Muscle of arm (tissue), 14 donors: ENCODE results near the gene ZNF256. TPM values are rescaled to one million over a fixed set of nuclear protein-coding genes. Genes with fewer than 3 reads are reported as not detected.
A peak's percentile ranks its signal among the peaks of the same experiment; 100 is the strongest.

Experiments used
- DNase-seq: peaks from one replicate; pipeline ENCODE4 v3.0.0-alpha.2; 2013
- long read RNA-seq, 11 donors: transcript quantifications; one replicate each; lab custom pipeline, GENCODE V29; 2026
- polyA plus RNA-seq, 12 donors: library from polyadenylated mRNA; unstranded; fragments of 120-200 nt; gene quantifications; one replicate each; pipeline ENCODE4 v1.2.1, GENCODE V29; 2013; ENCODE audit not compliant: insufficient read length in 12 of 12

Gene ZNF256
- polyA plus RNA-seq, result 1 to 10 TPM in 10 of 12 donors, not detected in 2; 5.0 to 9.3 (median 6.8) TPM
- long read RNA-seq, donor 1, partial matches to known transcripts, result 0 of 1 reads
- long read RNA-seq, donor 1, other reads (novel, unspliced or antisense), result 0 of 1 reads
- long read RNA-seq, donor 2, partial matches to known transcripts, result 0 of 3 reads
- long read RNA-seq, donor 2, other reads (novel, unspliced or antisense), result 0 of 3 reads
- long read RNA-seq, donor 3, partial matches to known transcripts, result 0 of 2 reads
- long read RNA-seq, donor 3, other reads (novel, unspliced or antisense), result 0 of 2 reads
- long read RNA-seq, donor 4, partial matches to known transcripts, result 0 of 2 reads
- long read RNA-seq, donor 4, other reads (novel, unspliced or antisense), result 0 of 2 reads
- long read RNA-seq, donor 5, partial matches to known transcripts, result 0 of 4 reads
- long read RNA-seq, donor 5, other reads (novel, unspliced or antisense), result 0 of 4 reads
- long read RNA-seq, donor 6, partial matches to known transcripts, result 0 of 1 reads
- long read RNA-seq, donor 6, other reads (novel, unspliced or antisense), result 0 of 1 reads
- long read RNA-seq, donor 7, partial matches to known transcripts, result 0 of 2 reads
- long read RNA-seq, donor 7, other reads (novel, unspliced or antisense), result 0 of 2 reads
- long read RNA-seq, donor 8, partial matches to known transcripts, result 0 of 2 reads
- long read RNA-seq, donor 8, other reads (novel, unspliced or antisense), result 0 of 2 reads
- long read RNA-seq, donor 9, partial matches to known transcripts, result 0 of 2 reads
- long read RNA-seq, donor 9, other reads (novel, unspliced or antisense), result 0 of 2 reads
- long read RNA-seq, donor 10, partial matches to known transcripts, result 0 of 4 reads
- long read RNA-seq, donor 10, other reads (novel, unspliced or antisense), result 0 of 4 reads
- long read RNA-seq, donor 11, partial matches to known transcripts, result 0 of 2 reads
- long read RNA-seq, donor 11, other reads (novel, unspliced or antisense), result 0 of 2 reads

DNA sequence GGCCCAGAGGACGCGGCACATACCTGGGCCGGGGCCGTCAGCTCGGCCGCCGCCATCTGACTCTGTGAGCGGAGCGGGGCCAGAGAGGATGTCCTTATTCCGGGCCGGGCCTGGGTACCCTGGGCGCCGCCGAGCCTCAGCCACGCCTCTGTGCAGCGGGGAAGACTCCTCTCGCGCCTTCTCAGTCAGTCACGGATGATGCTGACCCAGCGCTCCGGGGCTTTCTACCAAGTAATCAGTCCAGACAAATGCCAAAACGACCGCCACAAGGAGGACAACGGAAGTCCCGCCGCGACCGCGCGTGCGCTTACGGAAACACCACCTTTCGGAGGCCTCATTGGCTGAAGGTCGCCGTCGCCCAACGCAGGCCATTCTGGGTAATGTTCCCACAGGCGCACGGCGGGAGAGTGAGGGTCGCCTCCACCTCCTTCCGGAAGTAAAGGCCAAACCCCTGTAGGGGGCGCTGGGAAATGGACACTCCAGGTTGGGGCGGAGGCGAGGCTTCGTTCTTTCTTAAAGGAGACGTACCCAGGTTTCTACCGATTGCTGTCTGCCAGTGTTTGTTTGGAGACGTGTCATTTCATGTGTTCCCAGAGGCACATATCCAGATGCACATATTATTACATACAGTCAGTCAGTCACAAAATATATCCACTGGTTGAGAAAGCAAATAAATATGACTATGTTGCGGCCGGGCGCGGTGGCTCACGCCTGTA, at the start of gene ZNF256:
TSS of gene ZNF256 (minus strand) at position 288 of the 716 bp plus-strand sequence. CDS start at position 56, 232 bp downstream.
- DNase-seq, result peak; percentile 97

DNA sequence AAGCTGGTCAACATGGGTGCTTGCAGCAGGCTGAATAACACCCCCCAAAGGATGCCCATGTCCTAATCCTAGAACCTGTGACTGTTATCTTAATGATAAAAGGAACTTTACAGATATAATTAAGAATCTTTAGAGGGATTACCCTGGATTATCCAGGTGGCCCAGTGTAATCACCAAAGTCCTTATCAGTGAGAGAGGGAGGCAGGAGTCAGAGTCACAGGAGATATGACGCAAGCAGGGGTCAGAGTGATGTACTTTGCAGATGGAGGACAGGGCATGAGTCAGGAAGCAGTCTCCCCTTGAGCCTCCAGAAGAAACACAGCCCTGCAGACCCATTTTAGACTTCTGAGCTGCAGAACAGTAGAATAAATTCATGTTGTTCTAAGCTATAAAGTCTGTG, 45.3 kb upstream of the ZNF256 start:
- DNase-seq, result no peak

DNA sequence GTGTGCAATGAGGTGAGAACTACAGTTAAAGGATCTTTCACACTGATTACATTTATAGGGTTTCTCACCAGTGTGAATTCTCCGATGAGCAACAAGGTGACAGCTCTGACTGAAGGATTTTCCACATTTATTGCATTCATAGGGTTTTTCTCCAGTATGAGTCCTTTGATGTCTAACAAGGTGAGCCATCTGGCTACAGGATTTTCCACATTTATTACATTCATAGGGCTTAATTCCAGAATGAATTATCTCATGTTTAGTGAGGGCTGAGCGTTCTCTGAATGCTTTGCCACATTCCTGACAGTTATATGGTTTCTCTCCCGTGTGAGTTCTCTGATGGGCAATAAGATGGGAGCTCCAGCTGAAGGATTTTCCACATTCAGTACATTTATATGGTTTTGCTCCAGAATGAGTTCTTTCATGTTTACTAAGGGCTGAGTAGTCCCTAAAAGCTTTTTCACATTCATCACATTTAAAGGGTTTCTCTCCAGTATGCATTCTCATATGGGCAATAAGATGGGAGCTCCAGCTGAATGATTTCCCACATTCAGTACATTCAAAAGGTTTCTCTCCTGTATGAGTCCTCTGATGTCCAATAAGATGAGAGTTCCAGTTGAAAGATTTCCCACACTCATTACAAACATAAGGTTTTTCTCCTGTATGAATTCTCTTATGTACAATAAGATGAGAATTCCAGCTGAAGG, 31.2 kb upstream of the ZNF256 start:
- no peak for DNase-seq

DNA sequence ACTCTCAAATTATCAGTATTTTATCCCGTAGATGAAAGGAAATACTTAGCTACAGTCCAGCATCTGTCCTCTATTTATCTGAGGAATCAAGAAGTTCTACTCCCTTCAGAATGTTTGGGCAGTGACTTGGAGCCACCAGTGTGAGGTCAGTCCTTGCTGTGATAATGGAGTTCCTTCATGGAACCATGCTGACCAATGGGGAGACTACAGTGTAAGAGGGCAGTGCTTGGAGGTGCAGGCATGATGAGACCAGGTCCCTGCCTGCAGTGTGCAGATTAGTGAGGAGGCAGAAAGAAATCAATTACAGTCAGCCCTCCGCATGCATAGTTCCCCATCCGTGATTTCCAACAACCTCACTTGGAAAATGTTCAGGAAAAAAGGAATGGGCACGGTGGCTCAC, 26.9 kb upstream of the ZNF256 start, which contains the start of gene C19orf18:
TSS of gene C19orf18 (minus strand) at position 101 of the 400 bp plus-strand sequence. CDS start 102 bp downstream, outside the sequence.
- no peak for DNase-seq

DNA sequence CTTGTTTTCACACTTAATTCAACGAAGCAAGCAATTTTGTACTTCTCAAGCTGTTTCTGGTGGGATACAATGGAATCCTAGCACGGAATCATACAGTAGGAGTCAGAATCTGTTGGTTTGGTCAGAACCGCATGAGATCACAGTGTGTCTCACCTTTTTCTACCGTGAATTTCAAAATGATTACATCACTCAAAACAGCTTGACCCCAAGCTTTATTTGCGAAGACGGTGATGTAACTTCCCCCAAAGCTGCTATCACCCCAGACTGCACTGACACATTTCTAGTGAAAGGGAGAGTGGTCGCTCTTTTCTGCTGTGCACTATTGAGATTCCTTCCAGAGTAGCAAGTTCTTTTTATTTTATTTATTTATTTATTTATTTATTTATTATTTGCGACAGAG, 17.3 kb upstream of the ZNF256 start:
- DNase-seq, result no peak

DNA sequence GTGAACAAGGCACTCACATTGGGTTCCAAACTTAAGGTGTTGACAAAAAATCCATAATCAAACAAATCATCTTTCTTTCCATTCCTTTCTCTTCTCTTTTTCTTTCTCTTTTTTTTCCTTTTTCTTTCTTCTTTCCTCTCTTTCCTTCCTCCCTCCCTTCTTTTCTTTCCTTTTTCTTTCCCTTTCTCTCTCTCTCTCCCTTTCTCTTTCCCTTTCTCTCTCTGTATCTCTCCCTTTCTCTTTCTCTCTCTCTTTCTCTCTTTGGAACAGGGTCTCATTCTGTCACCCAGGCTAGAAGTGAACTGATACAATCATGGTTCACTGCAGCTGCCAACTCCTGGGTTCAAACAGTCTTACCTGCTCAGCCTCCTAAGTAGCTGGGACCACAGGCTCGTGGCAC, 14.3 kb upstream of the ZNF256 start:
- DNase-seq, result no peak

DNA sequence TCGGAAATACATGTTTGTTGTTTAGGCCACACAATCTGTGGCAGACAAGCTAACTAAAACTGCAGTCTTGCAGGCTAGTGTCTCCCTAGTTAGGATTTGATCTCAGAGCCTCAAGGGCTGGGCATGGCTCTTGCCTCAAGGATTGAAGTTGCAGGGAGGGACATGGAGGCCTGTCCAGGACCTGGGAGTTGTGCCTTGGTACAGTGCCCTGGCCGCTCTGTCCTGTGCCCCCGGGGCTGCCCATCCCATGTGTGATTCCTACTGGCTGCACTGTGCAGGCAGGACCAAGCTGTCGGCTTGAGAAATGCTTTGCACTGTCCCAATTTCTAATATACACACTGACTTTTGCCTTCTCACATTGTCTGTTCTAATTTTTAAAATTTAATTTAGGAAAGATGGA, 7.5 kb upstream of the ZNF256 start:
- no peak for DNase-seq

DNA sequence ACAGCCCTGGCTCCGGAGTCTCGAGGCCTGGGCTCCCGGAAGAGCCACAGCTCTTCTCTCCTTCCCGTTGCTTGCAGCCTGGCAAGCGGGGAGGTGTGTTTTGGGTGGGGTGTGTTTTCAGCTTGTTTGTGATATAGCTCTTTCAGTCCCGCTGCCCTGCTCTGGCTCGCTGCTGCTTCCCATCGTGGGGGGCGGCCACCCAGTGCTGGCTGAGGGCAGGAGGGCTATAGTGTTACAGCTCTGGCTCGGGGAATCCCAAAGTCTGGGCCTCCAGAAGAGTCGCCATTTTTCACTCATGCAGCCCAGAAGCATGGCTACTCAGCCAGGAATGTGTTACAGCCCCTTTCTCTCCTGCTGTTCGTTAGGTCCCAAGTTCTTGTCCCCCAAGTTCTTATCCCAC, 2.2 kb upstream of the ZNF256 start:
- no peak for DNase-seq

DNA sequence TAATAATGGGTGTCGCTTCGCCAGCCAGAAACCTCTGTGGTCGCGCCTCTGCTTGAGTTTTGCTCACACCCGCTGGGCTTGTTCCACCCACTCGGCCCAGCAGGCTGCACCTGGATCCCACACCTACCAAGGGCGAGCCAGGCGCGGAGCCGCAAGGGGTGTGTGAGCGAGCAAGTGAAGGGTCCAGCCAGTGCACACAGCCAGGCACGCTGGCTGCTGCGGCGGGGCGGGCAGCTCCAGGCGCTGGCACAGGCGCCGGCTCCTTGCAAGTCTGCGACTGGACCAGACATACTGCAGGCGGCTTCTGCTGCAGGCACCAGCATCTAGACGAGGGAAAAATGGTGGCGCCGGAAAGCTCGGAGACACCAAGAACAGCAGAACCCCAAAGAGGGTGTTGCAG, 1.8 kb upstream of the ZNF256 start:
- no peak for DNase-seq

DNA sequence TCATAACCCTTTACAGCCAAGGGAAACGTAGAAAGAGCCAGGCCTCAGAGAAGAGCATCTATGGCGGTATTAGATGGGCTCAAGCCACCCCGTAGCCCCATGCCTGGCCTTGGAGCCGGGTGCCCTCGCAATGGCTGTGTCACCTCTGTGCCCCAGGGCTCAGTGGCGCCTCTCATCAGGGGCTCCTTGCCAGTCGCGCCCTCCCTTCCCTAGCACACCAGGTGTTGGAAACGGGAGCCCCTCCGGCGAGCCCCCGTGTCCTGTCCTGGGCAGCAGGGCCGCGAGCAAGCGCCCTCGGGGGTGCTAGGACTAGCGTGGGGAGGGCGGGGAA, 453 bp downstream of the ZNF256 start:
- DNase-seq, result no peak

DNA sequence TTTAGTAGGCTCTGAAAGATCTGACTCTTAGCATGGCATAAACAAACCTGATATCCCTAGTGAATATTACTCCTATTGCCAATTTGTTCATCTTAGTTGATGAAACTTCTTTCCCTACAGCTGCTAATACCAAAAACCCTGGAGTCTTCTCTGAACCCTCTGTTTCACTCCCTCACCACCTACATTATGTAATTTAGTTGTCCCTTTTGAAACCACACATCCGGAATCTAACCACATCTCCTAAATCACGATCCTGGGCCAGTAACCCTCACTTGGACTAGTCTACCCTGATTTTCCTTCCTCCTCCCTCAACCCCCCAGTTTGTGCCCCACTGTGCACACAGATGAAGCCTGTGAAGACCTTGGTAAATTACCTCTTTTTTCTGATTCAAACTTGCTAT, 1.2 kb downstream of the ZNF256 start:
- no peak for DNase-seq

DNA sequence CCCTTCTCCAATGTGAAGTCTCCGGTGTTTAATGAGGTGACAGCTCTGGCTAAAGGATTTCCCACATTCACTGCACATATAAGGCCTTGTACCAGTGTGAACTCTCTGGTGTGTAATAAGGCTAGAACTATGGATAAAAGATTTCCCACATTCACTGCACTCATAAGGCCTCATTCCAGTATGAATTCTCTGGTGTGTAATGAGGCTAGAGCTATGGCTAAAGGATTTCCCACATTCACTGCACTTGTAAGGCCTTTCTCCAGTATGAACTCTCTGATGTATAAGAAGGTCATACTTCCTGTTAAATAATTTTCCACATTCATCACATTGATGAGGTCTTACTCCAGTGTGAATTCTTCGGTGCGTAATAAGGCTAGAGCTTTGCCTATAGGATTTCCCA, 5.9 kb downstream of the ZNF256 start:
- DNase-seq, result no peak

DNA sequence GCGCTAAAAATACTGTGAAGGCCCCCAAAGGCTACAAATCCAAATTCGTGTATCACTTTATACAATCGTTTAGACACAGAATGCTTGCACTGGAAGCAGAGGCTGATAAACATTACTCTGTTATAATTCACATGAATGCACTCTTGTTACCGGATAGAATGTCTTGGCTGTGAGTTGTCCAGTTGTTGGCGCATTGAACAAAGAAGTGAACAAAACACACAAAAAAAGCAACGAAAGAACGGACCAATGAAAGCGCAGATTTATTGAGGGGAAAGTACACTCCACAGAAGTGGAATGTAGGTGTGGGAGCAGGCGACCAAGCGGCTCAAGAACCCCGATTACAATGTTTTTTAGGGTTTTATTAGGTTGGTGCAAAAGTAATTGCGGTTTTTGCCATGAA, 11.8 kb downstream of the ZNF256 start:
- no peak for DNase-seq

DNA sequence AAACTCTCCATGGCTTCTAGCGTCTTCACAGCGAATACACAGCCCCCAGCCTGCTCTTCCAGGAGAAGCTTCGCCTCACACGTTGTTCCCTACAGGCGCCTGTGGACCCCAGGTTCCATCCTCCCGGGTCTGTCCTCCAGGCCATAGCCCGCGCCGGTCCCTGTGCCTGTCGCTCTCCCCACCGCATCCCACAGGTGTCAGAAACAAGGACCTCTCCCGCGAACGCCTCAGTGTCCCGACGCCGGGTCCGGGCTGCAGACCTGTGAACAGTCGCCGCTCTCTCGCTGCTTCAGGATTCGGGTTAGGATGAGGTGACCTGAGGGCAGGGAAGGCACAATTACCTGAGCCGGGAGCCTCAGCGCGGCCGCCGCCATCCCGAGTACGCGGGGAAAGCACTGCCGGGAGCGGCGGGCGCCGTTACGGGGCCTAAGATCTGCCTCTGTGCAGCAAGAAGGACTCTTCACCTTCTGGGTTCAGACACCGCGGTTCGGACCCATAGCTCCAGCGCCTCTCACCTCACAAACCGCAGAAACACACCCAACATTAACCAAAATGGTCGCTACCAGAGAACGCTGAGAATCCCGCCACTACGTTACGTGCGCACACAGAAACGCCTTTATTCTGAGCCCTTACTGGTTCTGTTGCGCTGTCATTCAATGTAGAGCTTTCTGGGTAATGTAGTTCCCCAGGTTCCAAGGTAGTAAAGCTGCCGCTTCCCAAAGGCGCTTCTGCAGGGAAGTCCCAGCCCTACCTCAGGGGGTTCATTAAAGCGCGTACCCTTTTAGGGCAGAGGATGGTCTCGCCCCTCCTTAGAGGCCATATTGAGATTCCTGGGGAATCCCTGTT, 12.5 kb downstream of the ZNF256 start, which contains the start of gene ZNF418:
TSS of gene ZNF418 (minus strand) at position 583 of the 846 bp plus-strand sequence. CDS start 1,580 bp downstream, outside the sequence.
- DNase-seq, result peak; percentile 83

DNA sequence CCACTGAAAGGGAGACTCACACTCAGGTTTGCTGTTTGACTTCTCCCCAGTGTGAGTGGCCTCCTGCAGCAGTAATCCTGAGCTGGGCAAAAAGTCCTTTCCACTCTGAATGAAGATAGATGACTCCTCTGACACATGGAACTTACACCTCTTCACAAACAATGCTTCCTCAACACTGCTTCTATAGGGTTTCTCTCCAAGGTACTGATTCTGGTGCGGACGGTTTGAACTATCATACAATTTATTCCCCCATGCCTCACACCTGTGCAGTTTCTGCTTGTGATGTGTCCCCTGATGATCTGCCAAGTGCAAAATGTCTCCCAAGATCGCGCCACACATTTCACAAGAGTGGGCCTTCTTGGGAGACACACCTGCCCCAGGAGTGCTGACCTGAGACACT, 19.9 kb downstream of the ZNF256 start:
- DNase-seq, result no peak

DNA sequence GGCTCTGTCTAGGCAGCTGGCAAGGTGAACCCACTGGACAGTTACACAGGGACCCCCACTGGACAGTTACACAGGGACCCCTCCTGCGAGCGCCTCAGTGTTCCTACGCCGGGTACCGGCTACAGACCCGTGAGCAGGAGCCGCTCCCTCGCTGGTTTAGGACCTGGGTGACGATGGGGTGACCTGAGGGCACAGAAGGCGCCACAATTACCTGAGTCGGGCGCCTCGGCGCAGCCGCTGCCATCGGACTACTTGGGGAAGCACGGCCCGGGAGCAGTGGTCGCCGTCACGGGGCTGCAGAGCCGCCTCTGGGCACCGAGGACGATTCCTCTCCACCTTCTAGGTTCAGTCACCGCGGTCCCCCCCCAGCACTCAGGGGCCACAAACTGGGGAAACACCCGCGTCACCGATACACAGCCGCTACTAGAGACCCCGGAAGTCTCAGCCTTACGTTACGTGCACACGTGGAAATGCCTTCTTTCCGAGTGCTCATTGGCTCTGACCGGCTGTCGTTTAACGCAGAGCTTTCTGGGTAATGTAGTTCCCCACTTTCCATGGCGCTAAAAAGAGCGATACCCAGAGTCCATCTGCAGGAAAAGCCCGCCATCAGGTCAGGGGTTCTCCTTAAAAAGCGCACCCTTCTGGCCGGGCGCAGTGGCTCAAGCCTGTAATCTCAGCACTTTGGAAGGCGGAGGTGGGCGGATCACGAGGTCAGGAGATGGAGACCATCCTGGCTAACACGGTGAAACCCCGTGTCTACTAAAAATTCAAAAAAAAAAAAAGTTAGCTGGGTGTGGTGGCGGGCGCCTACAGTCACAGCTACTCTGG, 31.1 kb downstream of the ZNF256 start, which contains the start of gene ZNF417:
TSS of gene ZNF417 (minus strand) at position 425 of the 828 bp plus-strand sequence. CDS start at position 244, 181 bp downstream.
- DNase-seq, result peak; percentile 92

DNA sequence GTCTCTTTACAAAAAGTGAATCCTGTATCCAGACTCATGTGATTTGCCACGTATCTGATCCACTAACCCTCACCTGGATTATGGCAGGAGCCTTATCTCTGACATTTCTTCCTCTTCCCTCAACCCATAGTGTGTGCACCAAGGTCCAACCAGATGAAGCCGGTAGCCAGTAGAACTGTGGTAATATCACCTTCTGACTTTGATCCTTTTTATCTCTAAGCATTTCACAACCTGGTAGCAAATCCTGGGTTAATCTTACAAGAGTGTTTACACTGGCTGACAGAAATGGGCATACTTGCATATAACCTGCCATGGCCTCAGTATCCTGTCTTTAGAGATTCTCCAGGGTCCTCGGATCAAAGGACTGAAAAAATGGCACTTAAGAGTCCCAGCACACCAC, 33.0 kb downstream of the ZNF256 start:
- DNase-seq, result no peak

DNA sequence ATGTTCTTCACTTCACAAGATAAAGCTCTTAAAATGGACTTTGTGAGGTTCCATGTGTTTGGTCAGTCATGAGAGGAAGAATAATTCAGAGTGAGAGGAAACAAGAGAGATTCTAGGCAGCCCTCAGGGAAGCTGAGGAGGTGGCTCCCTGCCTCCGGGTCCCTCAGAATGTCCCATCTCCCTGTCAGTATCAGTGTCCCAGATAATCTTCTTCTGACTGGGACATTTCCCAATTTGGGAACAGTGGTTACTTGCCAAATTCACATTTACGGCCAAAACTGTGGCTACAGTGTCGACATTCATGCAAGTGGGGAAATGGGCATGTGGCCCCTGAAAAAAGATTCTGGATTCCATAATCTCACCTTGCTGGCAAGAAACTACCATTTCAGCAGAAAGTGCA, 40.1 kb downstream of the ZNF256 start:
- no peak for DNase-seq

DNA sequence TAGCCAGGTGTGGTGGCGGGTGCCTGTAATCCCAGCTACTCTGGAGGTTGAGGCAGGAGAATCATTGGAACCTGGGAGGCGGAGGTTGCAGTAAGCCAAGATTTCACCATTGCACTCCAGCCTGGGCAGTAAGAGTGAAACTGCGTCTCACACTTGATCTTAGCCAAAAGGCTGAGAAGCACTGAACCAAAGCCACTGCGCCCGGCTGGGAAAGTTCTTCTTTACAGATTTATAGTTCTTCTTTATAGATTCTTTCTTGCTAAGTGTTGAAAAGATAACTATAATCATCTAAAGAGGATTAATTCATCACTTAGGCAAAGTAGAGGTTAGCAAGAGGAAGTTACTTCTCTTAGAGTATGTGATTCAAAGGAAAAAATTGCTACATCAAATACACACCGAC, 42.2 kb downstream of the ZNF256 start:
- no peak for DNase-seq
